HK-2 (cell line): ENCODE results near the gene GALNT9.
"Not testable (repeated sequence)": the region's sequence is repeated elsewhere in the genome, so short reads cannot be mapped to it uniquely, and the experiment has no call there.

Experiments used
- DNase-seq: peaks from one replicate; pipeline ENCODE4 v3.0.0-alpha.2; 2018; ENCODE audit not compliant: unreplicated experiment

GALNT9 gene

GRCh38 chr12:132358241-132359225, 29.1 kb upstream of the GALNT9 start:
- not testable (repeated sequence) for DNase-seq

DNA sequence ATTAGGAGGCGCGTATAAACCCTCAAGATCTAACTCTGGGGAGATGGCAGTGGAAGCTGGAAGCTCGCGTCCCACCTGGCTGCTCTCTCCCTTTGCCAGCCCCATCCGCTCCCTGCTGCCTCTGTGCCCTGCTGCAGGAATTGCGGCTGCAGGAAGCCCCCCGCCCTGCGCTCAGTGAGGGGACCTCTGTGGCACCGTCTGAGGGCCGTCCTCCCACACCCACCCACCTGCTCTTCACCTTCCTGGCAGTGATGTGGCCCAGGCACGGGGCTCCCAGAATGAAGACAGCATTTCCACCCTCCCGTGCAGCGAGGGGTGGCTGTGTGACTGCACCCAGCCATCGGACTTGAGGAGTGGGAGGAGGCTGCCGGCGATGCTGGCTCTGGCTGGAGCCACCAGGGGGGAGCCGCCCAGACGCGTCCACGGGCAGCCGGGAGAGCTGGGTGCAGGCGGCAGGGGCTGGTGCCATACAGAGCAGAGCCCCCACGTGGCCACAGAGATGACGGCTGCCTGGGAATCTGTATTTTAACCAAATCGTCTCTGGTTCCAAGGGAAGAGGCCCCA, 28.3 kb upstream of the GALNT9 start:
- DNase-seq, result no peak

DNA sequence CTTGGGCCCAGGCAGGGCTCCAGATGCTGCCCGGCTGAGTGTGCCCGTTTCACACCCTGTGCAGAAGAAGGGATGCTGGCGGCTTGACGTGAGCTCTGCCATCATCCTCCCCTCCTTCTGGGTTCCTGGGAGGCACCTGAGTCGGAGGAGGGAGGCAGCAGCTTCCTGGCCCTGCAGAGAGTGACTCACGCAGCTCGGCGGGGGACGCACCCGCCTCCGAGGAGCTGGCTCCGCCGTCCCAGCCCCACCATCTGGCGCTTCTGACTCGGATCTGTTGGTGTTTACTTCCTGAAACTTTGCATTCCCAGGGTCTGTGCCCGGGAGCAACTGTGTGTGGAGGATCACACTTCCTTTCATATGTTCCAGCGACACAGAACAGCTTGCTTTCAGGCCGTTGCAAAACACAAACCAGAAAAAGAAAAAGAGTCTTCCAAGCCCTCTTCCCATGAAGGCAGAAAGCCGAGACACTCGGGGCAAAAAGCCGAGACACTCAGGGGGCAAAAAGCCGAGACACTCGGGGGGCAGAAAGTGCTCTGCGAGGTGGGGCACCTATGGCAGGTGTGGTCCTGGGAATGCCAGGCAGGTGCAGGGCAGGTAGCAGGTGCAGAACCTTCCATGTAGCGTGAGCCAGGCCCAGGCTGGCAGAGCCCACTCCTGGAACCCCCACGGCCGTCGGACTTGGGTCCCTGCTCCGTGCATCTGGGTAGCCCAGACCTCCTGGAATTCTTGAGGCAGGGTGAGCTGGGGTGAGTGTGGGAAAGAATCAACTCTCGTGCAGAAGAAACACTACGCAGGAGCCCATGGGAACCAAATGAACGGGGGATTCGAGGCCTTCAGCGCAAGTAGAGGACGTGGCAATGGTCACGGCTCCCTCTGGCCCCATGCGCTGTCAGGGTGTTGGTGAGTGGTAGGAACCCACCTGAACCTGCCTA, 27.6 kb upstream of the GALNT9 start:
- DNase-seq, result peak; percentile 76

DNA sequence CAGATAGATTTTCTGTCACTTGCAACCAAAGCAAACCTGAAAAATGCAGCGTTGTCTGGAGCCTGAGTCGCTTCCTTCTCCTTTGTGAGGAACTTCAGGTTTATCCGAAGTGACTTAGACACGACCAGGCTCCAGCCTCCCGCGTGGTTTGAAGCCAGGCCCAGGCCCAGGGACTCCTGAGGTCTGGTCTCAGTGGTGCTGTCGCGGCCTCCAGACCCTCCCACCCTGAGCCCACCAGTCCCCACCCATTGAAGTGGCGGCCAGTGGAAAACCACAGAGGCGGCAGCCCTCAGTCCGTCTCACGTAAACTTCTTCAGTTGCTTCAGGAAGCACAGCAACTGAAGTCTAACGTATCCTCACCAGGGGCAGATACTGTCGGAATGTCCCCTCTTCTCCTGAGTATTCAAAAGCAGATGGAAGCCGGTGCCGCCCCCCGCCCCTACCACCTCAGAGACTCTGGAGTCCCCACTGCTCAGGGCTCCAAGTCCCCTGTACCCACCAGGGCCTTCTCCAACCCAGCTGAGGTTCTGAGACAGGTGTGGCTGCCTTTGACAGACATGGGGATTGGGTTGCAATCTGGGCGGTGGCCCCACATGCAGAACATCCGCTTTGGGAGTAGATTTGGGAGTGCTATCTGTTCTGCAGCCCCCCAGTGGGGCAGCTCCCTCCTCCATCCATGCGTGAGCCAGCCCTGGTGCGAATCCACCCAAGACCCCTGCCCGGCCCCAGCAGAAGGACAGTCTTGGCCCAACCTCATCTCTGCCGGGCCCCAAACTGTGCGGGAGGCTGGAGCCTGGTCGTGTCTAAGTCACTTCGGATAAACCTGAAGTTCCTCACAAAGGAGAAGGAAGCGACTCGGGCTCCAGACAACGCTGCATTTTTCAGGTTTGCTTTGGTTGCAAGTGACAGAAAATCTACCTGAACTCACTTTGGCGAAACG, 26.6 kb upstream of the GALNT9 start:
- DNase-seq, result no peak

GRCh38 chr12:132354982-132355680, 25.7 kb upstream of the GALNT9 start:
- DNase-seq, result no peak

DNA sequence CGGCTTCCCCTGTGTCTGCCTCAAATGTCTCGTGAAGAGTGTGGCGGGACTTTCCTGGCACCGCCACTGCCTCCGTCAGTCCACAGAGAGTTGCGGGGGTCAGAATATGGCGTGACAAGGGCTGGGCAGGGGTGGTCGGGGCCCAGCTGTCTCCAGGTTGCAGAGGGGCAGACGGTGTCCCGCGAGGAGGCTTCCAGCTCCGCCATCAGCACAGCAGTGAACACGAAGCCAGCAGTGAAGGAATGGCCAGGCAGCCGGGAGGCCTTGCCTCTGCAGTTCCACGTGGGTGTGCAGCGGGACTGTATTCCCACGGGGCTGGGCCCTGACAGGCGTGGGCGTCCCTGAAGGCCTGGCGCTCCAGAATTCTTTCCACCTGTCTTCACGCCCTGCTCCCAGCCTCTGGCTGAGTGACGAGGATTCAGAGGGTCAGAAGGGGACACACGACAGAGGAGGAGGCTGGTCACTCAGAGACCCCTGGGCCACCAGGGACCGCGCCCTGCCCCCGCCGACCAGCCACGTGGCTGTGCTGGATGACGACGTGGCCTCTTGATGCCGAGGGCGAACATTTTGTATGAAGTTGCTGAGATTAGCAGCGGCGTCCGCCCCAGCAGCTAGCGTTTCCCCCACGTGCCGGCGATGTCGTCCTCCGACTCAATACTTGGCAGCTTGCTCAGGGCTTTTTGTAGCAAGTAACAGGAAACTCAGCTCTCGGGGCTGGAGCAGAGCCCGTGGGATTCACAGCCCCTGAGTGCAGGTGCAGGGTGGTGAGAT, 25.0 kb upstream of the GALNT9 start:
- no peak for DNase-seq

DNA sequence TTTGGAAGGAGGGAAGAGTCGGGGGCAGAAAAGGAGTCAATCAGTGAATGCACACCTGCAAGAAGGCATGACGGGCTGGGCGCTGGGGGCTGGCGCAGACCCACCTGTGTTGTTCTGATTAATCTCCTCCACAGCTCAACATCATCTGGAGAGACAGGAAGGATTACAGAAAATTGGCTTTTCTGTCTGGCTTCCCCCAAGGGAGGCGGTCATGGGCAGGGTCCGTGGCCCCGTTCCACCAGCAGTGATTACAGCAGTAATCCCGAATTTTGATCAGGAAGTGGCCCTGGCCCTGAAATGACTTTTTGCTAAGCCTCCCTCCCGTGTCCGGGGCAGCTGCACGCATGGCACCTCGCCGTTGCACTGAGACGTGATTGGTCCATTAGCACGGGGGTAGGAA, 24.4 kb upstream of the GALNT9 start:
- DNase-seq, result no peak

DNA sequence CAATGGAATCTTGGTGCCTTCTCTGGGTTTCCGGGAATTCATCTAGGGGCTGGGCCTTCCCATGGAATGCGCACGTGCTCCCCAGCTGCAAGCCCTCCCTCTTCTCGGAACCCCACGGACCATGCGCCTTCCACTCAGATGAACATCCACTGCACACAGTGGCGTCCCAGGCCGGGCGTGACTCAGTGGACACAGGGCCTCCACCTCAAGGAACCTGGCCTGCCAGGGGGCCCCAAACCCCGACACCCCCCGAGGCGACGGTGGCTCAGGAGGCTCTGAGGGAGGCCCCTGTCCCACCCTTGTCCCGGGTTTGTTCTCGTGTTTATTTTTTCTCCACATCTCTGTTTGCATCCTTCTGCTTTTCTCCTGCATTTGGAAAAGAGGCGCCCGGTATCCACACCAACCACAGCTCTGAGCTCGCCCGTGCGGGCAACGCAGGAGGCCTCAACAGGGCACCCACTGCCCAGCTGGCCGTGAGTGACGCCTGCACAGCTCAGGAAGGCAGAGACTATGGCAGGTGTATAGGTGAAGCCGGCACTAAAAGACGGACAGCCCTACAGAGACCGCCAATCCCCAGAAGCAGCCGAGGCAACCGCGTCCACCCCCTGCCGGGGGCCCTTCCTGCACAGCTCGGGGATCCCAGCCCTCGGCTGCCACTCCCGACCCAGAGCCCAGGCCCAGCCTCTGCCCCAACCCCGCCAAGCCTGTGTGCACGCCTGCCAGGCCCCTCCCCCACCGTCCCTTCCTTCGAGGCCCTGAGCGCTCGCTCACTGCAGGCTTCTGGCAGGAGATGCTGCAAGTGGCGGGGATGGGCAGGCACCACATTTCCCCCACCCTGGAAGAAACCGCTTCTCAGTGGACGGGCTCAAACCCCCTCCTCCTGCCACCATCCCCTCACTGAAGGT, 23.8 kb upstream of the GALNT9 start:
- no peak for DNase-seq

DNA sequence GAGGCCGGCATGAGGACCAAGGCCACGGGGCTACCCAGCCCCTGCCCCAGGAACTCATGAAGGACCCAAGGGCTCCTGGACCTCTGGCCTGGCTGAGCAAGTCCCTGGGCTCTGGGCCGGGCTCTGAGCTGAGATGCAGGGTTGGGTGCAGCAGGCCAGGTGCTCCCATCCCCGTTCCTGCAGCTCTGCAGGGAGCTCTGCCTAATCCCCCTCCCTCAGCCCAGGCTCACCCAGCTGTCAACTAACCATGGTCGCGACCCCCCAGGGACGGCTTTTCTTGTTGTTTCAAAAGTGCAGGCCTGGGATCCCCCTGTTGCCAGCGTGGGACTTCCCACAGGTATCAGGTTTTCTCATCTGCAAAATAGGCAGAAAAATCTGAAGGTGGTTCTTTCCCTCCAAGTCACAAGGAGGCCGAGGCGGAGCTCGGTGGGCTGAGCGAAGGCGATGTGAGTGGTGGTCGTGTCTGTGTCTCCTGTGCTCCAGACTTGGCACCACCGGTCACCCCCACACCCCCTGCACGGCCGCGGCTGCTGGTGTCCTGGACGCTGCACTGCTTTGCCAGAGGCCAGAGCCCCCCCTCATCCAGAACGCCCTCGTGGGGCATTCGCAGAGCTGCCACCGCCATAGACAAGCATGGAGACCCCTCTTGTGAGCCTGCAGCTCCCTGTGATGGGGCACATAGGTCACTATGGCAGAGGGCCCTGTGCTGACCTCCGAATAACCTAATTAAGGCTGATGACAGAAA, 22.5 kb upstream of the GALNT9 start:
- DNase-seq, result no peak

DNA sequence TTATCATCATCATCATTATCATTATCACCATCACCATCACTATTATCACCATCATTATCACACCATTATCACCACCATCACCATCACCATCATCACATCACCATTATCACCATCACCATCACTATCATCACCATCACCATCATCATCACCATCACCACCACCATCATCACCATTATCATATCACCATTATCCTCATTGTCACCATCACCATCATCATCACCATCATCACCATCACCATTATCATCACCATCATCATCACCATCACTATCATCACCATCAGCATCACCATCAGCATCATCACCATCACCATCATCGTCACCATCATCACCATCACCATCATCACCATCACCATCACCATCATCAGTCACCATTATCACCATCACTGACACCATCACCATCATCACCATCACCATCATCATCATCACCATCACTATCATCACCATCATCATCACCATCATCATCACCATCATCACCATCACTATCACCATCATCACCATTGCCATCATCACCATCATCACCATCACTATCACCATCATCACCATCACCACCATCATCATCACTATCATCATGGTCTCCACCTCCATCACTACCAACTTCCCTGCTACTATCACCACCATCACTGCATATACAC, 20.2 kb upstream of the GALNT9 start:
- no peak for DNase-seq

DNA sequence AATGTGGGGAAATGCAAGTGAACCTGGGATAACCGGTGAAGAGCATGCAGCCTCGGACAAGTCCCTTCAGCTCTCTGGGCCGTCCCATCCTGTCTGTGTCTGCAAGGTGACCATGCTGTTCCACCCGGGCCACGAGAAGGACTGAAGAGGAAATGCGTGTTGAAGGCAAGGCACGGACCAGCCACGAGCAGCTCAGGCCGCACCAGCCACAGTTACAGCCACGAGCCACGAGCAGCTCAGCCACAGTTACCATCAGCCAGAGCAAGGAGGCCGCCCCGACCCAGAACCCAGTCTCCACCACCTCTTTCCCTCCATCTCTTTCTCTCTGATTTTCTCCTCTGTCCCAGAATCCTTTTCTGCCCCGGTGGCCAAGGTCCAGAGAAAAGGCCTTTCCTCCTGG, 18.8 kb upstream of the GALNT9 start:
- no peak for DNase-seq

DNA sequence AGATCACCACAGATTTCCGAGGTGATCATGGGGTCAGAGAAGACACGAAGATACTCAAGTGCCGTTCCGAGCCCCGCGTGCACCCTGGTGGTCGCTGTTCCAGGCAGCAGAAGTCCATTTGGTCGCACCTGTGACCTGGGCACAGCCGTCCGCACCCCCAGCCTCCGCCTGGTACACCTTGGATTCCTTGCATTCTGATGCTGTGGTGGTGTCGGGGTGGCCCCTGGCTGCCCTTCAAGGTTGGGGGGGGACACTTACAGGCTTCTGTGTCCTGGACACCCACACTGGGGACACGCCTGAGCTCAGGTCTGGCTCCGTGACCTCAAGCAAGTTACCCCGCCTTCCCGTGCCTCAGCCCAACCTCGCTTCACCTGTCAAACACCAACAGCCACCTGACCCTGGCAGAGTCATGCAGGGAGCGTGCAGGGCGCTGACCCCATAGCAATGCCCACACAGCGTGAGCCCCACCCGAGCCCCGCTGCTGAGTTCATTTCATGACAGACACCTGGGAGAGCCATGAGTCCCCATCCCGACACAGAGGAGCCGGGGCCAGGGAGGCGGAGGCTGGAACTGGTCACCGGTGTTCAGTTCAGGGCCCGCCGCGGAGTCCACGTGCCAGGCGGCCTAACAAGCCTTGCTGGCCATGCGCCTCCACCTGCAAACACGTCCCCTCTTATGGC, 17.9 kb upstream of the GALNT9 start:
- no peak for DNase-seq

DNA sequence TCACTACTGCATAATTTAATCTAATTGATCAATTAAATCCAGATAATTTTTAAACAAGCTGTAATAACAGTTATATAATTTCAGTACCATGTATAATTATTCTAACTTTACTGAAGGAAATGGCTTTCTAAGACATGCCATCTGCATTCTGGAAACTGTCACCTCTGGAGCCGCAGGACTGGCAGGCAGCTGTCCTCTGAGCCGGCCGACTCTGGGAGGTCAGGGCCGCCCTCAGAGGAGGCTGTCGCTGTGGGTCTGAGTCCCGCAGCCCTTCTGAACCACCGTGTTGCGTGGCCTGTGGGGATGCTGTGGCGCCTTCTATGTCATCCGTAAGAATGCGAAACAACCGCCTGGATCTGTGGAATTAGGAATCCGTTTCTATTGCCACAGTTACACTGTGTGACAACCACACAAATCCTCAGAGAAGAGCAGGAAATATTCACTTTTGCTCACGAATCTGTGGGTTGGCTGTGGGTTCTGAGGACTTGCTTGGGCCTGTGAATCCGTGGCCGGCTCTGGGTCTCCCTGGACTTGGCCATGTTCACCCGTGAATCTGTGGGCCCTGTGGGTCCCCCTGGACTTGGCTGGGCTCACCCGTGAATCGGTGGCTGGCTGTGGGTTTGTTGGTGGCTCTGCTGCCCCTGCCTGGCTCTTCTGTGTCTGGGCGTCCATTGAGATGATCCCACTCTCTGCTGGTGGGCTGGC, 17.2 kb upstream of the GALNT9 start:
- DNase-seq, result no peak

- DNase-seq, result no peak
Observed at GRCh38 chr12:132345561-132346200, 16.3 kb upstream of the GALNT9 start.

- DNase-seq, result no peak
Observed at GRCh38 chr12:132345126-132345525, 15.7 kb upstream of the GALNT9 start.

DNA sequence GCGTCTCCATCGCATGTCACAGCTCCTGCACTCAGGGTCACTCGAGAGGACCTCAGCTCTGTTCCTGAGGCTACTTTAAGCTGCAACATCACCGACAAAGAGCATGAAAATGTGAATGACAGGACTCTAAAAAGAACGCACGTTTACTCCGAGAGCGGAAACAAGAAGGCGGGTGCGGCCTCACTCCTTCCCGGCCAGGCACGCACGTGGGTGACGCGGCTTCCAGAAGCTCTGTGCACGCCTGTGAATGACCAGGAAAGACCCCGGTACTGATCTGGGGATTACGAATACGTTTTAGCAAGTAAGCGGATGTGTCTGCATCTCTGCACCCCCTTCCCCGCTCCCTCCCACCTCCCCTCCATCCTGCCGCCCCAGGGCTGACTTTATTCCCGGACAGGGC, 15.2 kb upstream of the GALNT9 start:
- no peak for DNase-seq
